GM18867 (cell line): Measurements from ENCODE around the gene SLC2A10.

Experiments
- ATAC-seq: cut with Tn5 transposase; IDR thresholded peaks from one replicate; pipeline ENCODE4 v1.9.1; 2021; ENCODE audit warnings: mild to moderate bottlenecking, moderate library complexity; ENCODE audit not compliant: unreplicated experiment

Gene SLC2A10

DNA sequence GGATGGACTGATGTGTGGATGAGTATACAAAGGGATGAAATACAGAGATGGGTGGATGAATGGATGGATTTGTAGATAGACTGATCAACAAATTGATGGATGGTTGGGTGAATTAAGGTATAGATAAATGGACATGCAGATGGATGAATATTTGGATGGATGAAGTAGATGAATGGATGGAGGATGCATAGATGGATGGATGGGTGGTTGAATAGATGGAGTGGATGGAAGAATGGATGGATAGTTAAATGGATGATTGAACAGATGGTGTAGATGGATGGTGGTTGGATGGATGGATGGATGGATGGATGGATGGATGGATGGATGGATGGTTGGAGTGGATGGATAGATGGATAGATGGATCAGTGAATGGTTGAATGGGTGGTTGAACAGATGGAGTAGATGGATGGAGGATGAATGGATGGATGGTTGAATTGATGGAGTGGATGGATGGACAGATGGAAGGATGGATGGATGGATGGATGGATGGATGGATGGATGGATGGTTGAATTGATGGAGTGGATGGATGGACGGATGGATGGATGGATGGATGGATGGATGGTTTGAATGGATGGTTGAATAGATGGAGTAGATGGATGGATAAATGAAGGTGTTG lies 15.0 kb downstream of the SLC2A10 start:
- no peak for ATAC-seq

DNA sequence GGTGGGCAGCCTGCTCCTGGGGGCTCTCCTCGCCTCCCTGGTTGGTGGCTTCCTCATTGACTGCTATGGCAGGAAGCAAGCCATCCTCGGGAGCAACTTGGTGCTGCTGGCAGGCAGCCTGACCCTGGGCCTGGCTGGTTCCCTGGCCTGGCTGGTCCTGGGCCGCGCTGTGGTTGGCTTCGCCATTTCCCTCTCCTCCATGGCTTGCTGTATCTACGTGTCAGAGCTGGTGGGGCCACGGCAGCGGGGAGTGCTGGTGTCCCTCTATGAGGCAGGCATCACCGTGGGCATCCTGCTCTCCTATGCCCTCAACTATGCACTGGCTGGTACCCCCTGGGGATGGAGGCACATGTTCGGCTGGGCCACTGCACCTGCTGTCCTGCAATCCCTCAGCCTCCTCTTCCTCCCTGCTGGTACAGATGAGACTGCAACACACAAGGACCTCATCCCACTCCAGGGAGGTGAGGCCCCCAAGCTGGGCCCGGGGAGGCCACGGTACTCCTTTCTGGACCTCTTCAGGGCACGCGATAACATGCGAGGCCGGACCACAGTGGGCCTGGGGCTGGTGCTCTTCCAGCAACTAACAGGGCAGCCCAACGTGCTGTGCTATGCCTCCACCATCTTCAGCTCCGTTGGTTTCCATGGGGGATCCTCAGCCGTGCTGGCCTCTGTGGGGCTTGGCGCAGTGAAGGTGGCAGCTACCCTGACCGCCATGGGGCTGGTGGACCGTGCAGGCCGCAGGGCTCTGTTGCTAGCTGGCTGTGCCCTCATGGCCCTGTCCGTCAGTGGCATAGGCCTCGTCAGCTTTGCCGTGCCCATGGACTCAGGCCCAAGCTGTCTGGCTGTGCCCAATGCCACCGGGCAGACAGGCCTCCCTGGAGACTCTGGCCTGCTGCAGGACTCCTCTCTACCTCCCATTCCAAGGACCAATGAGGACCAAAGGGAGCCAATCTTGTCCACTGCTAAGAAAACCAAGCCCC lies 16.0 kb downstream of the SLC2A10 start:
- no peak for ATAC-seq

DNA sequence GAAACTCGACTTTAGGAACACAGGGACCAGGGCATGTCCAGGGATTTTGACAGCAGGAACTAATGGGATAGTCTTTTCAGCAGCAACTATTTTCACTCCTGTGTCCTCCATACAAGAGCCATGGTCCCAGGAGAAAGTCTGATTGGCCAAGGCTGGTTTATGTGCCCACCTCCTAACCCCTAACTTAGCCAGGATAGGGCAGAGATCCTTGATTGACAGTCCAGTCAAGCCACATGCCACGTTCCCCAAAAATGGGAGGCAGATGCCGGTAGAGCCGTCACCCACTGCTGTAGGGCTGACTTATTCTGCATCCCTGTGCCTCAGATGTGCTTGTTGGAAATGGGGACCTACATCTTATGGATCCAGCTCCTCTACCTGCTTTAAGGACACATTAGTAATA lies 22.3 kb downstream of the SLC2A10 start:
- ATAC-seq = no peak

DNA sequence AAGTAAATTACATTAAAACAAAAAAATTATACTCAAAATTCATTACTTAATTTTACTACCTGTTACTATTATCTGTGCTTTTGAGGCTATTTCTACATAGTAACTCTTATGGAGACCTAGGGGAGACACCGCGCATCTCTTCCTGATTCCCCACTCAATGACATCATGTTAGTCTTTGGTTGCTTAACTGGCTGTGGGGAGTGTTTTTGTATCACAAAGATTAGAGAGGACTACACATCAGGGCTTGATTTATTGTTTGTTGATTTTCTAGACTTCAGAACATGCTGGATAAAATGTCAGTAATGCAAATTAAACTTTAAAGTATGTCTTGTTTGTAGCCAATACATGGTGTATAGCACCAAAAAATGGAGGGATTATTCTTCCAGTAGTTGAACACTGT lies 26.0 kb downstream of the SLC2A10 start:
- no peak for ATAC-seq

DNA sequence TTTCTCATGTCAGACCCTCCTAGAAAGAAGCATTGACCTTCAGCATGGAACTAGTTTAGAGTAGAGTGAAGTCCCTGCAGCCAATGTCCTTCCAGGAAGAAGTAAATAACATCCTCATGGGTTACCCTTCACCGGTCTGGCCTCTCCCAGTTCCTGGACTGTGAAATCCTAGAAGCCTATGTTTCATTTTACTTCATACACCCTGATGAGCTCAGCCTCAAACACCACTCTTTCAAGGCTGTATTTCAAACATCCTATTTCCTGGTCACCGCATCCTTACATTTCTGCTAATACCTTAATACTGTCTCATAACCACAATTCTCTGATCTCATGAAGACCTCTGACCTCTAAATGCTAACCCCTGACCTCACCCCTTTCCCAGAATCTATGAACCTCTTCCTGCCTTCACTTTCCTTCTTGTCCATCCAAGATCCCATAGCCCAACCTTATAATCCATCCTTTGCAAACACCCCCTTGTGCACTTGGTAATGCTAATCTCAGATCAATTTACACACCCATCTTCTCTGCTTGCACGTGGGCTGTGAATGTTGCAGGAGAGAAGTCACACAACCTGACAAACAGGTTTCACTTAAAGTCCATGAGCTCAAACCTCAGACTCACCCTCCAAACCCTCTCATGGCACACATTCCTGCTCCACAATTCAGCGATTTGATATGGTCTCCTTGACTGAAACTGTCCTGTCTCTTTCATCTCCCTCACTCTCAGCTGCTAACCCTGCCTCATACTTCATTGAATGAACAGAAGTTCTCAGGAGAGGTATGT lies 30.2 kb downstream of the SLC2A10 start:
- ATAC-seq = no peak

DNA sequence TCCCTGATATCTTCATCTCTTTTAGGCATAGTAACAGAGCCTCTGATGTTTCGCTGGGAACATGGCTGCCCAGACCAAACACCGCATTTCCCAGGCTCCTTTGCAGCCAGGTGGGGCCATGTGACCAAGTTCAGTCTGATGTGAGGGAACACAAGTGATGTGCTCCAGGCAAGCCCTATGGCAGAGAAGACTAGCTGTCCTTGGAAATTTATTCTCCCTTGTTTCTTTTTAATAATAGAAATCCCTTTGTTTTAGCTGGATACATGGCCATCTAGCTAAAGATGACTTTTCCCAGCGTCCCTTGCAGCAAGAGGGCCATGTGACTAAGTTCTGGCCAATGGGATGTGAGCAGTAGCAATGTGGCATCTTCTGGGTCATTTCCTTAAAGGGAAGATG lies 30.8 kb downstream of the SLC2A10 start:
- no peak for ATAC-seq

DNA sequence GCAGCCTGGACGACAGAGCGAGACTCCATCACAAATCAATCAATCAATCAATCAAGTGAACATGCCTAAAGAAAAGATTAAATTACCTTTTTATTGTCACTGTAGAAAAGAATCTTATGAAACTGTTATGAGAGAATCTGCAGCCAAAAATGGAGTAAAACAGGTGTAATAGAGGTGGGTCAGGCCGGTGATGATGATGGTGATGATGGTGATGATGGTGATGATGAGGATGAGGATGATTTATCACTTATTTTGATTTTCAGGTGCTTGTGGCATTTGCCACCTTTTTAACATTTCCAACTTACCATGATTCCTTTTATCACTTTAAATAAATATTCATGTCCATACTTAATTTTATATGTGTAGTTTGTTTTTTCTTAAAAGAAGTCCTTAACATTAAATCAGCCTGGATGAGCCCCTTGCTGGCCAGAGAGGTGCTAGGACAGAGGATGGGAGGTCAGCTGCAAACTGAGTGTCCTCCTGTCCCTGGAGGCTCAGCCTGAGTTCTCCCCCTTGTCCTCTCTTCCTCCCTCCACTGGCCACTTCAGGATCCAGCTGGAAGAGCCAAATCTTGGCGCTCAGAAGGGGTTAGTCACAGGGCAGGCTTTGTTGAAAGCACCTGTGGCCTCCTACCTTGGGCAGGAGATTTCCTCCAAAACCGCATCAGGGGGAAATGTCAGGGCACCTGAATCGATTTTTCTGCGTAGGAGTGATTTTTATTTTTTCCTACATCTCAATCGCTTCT lies 32.6 kb downstream of the SLC2A10 start:
- no peak for ATAC-seq

DNA sequence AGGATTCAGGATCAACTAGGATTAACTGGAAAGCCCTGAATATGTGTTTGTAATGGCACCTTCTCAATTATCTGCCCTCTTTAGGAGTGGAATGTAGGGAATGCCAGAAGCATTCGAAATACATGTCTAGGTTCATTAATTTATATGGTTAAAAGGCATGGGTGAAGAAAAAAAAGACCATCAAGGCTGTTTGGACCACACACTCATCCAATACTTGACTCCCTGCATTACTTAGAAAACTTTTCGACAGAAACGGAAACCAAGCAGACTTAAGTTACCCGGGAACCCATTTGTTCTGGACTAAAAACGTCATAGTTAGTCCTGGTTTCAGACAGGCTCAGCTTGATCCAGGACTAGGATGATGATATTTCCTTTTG lies 33.2 kb downstream of the SLC2A10 start:
- ATAC-seq = no peak

DNA sequence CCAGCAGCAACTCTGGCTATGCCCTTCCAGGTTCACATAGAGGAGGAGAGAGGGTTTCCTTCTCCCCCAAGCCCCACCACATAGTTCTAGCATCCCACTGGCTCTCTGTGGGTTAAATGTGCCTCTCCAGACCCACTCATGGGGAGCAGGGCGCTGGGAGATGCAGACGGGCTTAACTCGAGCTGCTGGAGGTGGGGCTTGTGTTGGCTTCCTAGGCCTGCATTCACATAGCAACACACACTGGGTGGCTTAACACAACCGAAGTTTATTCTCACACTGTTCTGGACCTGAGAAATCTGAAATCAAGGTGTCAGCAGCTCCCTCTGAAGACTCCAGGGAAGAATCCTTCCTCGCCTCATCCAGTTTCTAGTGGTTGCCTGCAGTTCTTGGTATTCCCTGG lies 33.6 kb downstream of the SLC2A10 start:
- no peak for ATAC-seq

DNA sequence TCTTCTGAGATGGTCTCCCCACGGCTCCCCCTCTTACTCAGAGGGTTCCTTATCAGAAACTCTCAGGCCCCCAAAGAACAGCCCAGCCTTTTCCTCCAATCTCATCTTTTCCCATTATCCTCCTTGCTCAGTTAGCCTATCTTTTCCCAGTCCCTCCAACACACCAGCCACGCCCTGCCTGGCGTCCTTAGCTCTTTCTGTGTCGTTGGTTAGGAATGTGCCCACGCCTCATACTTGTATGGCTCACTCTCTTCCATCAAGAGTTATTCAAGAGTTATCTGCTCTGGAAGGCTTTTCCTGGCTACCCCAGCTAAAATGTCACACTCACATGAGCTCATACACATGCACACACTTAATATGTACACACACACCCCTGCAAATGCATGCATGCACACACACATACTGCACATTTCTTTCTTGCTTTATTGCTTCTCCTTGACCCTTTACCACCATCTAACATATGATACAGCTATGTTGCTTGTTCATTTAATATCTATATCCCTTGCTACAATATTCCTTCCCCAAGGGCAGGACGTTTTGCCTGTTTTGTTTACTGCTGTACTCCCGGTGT lies 37.6 kb downstream of the SLC2A10 start:
- ATAC-seq = no peak

DNA sequence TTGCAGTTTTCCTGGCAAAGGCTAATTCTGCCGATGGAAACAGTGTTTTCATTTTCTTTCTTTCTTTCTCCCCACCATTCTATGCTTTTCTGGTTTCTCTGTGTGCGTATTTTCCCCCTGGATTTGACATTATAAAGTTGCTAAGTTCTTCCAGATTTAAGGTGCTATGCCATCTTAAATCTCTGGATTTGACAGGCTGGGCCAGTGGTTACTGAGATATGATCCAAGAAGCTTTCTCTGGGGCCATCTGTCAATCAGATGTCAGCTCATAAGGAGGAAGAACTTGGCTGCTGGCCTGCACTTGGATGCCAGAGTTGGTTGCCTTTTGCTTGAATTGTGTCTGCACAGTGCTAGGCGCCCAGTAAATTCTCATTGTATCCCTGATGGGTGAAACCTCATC lies 39.7 kb downstream of the SLC2A10 start:
- ATAC-seq = no peak

DNA sequence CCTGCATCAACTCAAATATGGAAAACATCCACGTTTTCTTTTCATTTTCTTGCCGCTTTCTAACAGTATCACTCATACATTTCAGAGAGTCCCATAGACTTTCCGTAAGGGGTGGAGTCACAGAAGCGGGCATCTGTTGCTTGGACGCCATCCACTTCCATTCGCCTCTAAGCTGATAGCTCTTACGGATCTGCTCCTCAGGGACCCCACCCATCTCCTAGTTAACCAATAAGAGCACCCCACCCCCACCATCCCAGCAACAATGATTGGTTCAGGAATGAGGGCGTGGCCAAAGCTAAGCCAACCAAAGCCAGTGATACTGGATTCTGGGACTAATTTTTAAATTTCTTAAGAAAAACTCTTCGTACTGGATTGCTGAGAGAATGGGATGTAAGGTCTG lies 42.4 kb downstream of the SLC2A10 start:
- ATAC-seq = no peak

DNA sequence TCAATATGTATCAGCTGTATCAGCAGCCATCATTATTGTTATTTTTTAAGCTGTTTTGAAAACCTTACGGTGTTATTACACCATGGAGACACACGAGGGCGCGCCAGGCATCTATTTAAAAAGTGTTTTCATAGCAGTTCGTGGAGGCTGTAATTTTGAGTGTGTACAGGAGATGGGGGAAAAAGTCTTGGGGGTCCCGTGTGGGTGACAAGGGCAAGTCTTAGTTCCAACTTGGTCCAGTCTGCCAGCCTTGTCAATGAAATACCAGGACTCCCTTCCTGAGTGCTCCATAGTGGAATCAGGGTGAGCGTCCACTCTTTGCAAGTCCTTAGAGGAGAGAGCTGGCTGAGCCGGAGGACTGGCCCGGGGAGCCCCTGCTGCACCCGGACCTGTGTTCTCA lies 43.3 kb downstream of the SLC2A10 start:
- no peak for ATAC-seq

DNA sequence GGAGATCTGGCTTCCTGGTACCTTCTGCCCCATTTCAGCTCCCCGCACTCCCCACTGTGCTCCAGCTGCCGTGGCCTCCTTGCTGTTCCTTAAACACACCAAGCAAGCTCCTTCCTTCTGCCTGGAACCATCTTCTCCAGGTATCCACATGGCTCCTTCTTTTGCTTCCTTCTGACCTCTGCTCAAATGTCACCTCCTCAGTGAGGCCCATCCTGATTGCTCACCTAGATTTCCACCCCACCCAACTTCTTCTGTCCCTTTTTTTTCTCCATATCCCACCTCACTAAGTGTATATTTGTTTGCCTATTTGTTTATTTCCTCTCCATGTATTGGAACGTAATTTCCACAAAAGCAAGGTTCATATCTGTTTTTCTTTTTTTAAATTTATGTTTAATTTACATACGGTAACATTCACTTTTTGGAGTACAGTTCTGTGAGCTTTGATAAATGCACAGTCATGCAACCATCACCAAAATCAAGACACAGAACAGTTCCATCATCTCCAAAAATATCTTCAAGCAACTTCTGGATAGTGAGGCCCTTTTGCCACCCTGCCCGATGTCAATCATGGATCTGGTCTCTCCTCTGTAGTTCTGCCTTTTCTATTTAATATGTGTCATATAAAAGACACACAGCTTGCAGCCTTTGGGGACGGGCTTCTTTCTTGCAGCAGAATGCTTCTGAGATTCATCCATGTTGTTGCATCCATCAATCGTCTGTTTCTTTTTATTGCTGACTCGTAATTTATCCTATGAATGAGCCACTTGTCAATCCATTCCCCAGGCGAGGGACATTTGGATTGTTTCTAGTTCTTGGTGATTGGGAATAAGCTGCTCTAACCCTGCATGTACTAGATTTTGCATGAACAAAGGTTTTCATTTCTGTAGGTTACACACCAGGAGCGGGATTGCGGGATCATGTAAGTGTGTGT lies 46.3 kb downstream of the SLC2A10 start:
- no peak for ATAC-seq

DNA sequence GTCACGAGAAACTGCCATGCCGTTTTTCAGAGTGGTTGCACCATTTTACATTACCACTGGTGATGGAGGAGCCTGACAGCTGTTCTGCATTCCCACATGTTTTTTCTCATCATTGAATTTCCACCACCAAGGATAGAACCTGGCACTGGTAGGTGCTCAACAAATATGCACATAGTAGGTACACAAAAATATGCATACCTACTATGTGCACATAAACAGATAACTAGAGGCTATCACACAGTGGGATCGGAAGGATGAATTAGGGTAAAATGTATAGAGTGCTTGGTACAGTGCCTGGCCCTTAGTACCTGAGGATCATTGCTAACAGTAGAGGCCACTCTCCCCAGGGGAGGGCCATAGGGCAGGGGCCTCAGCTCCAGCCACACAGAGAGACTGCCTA lies 47.0 kb downstream of the SLC2A10 start:
- ATAC-seq = no peak

DNA sequence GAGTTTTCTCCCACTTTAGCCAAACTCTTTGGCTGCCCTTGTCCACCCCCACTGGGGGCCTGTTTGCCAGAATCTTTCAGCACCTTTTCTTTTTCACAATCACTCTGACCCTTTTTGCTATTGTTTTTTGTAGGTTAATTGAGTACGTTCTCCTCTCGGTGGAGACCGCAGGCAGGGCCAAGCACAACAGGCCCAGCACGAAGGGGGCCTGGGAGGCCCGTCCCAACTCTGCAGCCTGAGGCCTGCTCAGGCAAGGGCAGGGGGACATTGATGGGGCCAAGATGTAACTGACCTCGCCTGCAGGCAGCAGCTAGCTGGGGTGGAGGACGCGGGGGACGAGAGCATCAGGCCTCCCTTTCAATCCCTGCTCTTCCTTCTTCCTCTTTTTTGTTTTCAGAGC lies 47.7 kb downstream of the SLC2A10 start:
- ATAC-seq = no peak

DNA sequence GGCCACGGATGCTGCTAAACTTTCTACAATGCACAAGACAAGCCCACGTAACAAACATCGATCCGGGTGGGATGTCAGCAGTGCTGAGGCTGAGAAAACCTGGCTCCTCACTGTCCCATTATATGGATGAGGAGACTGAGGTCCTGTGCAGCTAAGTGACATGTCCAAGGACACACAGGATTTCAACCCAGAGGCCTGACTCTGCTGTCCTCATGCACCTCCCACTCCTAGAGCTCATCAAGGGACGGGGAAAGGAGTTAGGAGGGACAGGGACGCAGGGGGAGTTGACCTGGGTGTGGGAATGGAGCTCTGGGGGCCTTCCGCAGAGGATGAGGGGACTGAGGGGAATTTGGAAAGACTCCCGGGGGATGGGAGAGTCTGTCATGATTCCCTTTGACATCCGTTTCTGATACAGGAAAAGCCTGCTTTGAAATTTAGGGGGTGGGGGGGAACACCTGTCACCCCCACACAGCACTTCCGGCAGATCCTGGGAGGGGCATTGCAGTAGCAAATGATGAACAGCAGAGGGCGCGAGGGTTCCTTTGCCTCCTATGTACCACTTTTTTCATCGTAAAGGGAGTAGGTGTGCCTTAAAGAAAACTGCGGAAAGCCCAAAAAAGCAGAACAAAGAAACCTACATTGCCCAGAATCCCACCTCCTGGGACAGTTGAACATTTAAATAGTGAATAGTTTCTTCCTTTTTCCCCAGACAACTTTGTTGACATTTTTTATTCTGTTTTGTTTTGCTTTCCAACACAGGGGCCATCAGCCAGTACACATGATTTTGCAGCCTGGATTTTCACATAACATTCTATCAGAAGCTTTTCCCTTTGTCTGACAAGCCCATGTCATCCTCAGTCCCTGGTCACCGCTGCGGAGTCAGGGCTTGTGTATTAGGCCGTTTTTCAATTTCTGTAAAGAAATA lies 48.6 kb downstream of the SLC2A10 start:
- no peak for ATAC-seq

DNA sequence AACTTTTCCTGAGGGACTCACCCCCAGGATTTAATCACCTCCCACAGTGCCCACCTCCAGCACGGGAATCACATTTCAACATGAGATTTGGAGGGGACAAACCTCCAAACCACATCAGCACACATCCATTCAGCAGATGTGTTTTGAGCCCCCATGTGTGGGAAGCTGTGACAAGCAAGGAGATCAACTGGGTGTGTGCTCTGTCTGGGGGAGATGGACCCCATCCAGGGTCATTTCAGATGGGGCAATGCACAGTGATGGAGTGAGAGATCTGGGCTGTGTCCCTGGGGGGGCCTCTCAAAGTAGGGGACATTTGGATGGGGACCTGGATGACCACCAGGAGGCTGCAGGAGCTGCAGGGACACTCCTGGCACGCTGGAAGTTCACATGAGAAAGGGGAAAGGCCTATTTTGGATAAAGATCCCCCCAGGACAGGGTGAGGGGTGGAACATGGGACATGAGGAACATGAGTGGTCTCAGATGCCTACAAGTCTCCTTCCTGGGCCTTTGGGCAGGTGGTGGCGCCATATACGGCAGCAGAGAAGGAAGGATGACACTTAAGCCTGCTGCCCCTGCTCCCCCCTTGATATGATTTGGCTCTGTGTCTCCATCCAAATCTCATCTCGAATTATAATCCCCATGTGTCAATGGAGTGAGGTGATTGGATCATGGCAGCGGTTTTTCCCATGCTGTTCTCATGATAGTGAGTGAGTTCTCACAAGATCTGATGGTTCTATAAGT lies 49.6 kb downstream of the SLC2A10 start:
- no peak for ATAC-seq
